PFSK-1 (cell line): ENCODE data around the gene C2orf81.

Source experiments
- FOXP2 ChIP-seq: optimal IDR thresholded peaks from 2 replicates; pipeline ENCODE3; 2011; ENCODE audit warnings: borderline replicate concordance, control low read depth, inconsistent platforms; ENCODE audit not compliant: insufficient read depth; ENCODE audit errors: extremely low read length, extremely low read depth
- POLR2AphosphoS5 ChIP-seq: IDR thresholded peaks from 2 replicates; pipeline ENCODE4 v1.6.1; 2012; ENCODE audit warnings: low read depth, mild to moderate bottlenecking, control low read depth, low read length, moderate library complexity
- SIN3A ChIP-seq: IDR thresholded peaks from 2 replicates; pipeline ENCODE4 v1.6.1; 2012; ENCODE audit warnings: mild to moderate bottlenecking, low read length, moderate library complexity, borderline replicate concordance; ENCODE audit not compliant: insufficient read depth
- TAF1 ChIP-seq: IDR thresholded peaks from 2 replicates; pipeline ENCODE4 v1.6.1; 2012; ENCODE audit warnings: low read length, control low read depth, borderline replicate concordance; ENCODE audit not compliant: insufficient read depth
- TF ChIP-seq, protein P1 (sequence below), 2 experiments: IDR thresholded peaks; 2 replicates each; pipeline versions ENCODE4 v1.6.1 to v1.8.0; 2011 to 2012; ENCODE audit warnings: low read depth in 2 of 2, low read length in 2 of 2, control low read depth in 1 of 2, inconsistent platforms in 1 of 2, mild to moderate bottlenecking in 1 of 2, moderate library complexity in 1 of 2; ENCODE audit not compliant: insufficient read depth in 1 of 2

The C2orf81 gene

DNA sequence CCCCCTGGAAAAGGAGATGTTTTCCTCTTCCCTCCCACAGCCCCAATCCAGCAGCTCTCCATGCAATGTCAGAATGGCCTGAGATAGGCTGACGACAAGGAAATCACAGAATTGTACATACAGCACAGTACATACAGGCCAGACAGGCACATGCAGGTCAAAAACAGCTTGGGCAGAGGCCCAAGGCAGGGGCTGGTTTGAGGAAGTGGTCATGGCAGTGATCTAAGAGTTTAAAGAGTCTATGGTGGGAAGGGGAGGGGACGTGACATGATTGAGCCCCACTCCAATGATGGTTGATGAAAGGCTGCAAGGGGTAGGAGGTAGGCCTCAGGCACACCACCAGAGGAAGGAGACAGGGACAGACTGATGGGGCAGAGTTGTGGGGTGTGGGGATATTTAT lies 45.6 kb downstream of the C2orf81 start:
- TF ChIP-seq FOXP2 (no peak), POLR2AphosphoS5 (no peak), TAF1 (no peak)
- TF ChIP-seq, protein P1, sequence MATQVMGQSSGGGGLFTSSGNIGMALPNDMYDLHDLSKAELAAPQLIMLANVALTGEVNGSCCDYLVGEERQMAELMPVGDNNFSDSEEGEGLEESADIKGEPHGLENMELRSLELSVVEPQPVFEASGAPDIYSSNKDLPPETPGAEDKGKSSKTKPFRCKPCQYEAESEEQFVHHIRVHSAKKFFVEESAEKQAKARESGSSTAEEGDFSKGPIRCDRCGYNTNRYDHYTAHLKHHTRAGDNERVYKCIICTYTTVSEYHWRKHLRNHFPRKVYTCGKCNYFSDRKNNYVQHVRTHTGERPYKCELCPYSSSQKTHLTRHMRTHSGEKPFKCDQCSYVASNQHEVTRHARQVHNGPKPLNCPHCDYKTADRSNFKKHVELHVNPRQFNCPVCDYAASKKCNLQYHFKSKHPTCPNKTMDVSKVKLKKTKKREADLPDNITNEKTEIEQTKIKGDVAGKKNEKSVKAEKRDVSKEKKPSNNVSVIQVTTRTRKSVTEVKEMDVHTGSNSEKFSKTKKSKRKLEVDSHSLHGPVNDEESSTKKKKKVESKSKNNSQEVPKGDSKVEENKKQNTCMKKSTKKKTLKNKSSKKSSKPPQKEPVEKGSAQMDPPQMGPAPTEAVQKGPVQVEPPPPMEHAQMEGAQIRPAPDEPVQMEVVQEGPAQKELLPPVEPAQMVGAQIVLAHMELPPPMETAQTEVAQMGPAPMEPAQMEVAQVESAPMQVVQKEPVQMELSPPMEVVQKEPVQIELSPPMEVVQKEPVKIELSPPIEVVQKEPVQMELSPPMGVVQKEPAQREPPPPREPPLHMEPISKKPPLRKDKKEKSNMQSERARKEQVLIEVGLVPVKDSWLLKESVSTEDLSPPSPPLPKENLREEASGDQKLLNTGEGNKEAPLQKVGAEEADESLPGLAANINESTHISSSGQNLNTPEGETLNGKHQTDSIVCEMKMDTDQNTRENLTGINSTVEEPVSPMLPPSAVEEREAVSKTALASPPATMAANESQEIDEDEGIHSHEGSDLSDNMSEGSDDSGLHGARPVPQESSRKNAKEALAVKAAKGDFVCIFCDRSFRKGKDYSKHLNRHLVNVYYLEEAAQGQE (IDR thresholded peaks at IDR 0.05; ENCODE audit: insufficient read depth in 1 of 2, low read depth in 2 of 2, low read length in 2 of 2), result no peak

DNA sequence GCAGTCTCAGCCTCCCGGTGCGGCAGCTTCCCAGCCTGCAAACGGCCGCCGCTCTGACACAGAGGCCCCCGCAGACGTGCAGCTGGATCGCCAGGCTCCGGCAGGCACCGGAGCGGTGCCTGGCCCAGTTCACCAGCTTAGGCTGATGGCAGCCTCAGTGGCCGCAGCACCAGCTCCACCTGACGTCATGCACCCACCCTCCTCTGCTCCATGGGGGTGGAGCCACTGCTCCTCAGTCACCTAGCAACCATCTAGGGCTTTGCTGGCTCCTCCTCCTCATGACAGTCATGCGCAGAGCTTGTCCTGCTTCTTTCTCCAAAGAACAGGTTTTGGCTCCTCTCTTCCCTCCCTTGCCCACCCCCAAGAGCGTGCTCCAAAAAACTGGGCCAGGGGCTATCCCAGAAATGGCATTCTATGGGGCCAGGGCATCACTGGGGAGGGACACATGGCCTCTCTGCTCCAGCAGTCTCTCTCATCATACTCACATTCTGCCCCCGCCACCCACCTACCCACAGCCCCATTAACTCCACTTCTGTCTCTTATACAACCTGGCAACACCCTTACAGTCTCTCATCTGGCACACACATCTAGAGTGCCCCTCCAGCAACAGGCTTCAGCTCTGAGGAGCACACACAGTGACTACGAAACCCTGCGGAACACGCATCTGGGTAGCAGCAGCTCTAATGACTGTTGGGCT lies 46.8 kb downstream of the C2orf81 start:
- TF ChIP-seq POLR2AphosphoS5 (no peak), SIN3A (no peak), TAF1 (no peak), FOXP2 (no peak)
- TF ChIP-seq, protein P1 (IDR thresholded peaks at IDR 0.05; ENCODE audit: insufficient read depth in 1 of 2, low read depth in 2 of 2, low read length in 2 of 2), result no peak

DNA sequence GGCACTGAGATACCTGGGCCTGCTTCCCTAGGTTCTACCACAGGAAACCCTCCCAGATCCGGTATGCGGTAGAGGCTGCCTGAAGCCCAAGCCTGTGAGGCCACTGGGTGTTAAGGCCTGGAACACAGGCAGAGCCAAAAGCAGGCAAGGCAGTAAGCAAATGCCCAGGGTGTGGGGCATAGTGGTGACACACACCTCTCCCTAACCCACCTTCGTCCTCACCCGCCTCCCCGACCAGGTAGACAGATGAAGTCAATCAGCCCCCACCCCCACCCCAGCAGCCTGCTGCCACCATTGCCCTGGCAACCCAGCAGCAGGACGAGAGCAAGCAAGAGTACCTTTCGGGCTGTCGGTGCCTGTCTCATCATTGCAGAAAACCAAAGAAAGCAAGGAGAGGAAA lies 47.4 kb downstream of the C2orf81 start:
- TF ChIP-seq SIN3A (no peak), FOXP2 (no peak), POLR2AphosphoS5 (no peak)
- TF ChIP-seq, protein P1 (IDR thresholded peaks at IDR 0.05; ENCODE audit: insufficient read depth in 1 of 2, low read depth in 2 of 2, low read length in 2 of 2), result no peak

DNA sequence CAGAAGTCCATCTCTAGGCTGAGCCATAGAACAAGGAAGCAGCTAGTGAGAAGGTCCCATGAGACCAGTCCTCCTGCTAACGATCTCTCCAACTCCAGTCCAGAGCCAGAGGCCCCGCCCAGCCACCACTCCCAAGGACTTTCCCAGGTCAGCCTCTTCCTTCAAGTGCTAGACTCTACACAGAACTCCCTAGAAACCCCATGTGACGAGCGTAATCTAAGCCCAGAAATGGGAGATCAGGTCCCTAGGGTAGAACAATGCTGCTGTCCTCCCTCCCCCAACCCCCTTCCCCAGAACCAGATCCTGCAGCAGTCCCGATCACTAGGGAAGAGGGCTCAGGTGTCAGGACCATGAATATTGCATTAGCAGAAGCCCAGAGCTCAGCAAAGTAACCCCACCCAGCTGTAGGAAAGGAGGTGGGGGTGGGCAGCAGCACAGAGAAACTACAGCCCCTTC lies 48.2 kb downstream of the C2orf81 start:
- TF ChIP-seq POLR2AphosphoS5 (no peak), TAF1 (no peak), SIN3A (no peak), FOXP2 (no peak)
- TF ChIP-seq, protein P1 (IDR thresholded peaks at IDR 0.05; ENCODE audit: insufficient read depth in 1 of 2, low read depth in 2 of 2, low read length in 2 of 2), result no peak

DNA sequence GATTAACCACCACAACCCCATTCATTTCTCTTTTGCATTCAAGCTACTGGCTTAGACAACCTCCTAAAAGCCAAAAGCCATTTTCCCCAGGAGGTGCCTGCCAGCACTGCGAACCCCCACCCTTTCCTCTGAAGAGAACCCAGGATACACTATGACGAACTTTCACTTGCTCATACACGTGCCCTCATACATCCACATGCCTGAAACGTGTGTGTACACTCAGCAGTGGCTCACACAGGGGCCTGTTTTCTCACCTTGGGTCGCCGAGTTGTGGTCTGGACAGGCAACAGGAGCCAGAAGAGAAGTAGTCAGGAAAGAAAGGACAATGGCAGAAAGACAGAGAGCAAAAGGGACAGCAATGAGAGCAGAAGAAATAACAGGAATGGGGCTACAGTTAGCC lies 48.7 kb downstream of the C2orf81 start:
- no peak for TF ChIP-seq TAF1
- TF ChIP-seq FOXP2, result no peak
- TF ChIP-seq SIN3A, result no peak
- TF ChIP-seq POLR2AphosphoS5, result no peak
- TF ChIP-seq, protein P1 (IDR thresholded peaks at IDR 0.05; ENCODE audit: insufficient read depth in 1 of 2, low read depth in 2 of 2, low read length in 2 of 2), result no peak
